AG09309 (cell line): ENCODE data around the gene SNAPC4.

Source experiments
- DNase-seq: peaks from one replicate; pipeline ENCODE4 v3.0.0-alpha.2; 2010; ENCODE audit warnings: low read depth
- H3K4me3 ChIP-seq: 2 replicates; pipeline ENCODE4 v1.5.1; 2011; ENCODE audit warnings: mild to moderate bottlenecking, low read depth, low read length, moderate library complexity; ENCODE audit not compliant: control insufficient read depth
- TF ChIP-seq, protein P1 (sequence below): IDR thresholded peaks from 2 replicates; pipeline ENCODE4 v1.5.1; 2011; ENCODE audit warnings: mild to moderate bottlenecking, low read depth, low read length, inconsistent platforms; ENCODE audit not compliant: insufficient read depth, control insufficient read depth; ENCODE audit errors: missing control alignments

SNAPC4 gene

DNA sequence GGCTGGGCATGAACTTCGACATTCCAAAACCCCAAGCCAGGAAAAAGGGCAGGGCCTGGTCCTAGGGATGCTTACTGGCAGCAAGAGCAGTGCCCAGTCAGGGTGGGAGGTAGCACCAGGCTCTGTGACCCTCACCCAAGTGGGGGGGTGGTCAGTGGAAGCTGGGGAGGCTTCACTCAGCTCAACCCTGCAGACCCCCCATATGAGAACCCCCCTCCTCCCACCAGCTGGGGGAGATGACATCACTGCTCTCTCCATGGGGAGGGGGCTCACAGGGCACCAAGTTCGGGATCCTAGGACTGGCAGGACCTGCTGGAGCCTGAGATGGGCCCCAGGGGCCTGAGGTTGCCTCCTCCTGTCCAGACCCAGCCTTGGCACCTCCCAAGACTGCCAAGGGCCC is 41.1 kb downstream of the SNAPC4 start:
- H3K4me3 ChIP-seq: no peak overlapping the region
- TF ChIP-seq, protein P1, sequence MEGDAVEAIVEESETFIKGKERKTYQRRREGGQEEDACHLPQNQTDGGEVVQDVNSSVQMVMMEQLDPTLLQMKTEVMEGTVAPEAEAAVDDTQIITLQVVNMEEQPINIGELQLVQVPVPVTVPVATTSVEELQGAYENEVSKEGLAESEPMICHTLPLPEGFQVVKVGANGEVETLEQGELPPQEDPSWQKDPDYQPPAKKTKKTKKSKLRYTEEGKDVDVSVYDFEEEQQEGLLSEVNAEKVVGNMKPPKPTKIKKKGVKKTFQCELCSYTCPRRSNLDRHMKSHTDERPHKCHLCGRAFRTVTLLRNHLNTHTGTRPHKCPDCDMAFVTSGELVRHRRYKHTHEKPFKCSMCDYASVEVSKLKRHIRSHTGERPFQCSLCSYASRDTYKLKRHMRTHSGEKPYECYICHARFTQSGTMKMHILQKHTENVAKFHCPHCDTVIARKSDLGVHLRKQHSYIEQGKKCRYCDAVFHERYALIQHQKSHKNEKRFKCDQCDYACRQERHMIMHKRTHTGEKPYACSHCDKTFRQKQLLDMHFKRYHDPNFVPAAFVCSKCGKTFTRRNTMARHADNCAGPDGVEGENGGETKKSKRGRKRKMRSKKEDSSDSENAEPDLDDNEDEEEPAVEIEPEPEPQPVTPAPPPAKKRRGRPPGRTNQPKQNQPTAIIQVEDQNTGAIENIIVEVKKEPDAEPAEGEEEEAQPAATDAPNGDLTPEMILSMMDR: no peak
- no peak for DNase-seq

DNA sequence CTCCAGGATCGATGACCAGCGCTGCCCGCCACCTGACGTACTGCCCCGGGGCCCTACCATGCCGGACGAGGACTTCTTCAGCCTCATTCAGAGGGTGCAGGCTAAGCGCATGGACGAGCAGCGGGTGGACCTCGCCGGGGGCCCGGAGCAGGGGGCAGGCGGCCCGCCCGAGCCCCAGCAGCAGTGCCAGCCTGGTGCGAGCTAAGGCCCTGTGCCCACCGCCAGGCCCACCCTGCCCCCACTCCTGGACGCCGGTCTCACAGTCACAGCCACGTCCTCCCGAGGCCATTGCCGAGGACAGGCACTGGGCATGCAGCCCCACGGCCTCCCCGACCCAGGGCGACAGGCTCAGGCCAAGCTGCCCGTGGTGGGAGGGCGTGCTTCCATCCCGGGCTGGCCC is 42.0 kb downstream of the SNAPC4 start:
- DNase-seq: no peak
- TF ChIP-seq, protein P1: no peak
- no peak overlapping the region for H3K4me3 ChIP-seq

DNA sequence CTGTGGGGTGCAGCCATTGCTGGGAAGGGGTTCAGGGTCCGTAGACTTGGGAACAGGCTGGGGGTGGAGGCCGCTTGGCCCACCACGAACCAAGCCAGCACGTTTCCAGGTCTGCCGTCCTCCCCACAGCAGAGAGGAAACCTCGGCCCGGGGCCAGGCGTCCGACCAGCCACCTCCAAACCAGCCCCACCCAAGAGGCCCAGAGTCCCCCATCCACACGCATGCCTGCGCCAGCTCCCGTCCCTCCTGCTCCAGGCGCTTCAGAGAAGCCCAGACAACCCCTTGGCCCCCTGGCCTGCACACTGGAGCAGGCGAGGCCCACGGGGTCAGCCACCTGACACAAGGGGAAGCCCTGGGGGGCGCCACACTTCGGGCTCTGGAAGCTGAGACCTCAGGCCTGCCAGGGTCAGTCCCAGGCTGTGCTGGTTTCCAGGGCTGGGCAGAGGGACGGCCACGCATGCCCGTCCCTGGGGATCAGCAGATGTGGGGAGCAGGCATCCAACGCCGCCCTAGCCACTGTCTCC is 42.7 kb downstream of the SNAPC4 start:
- no peak overlapping the region for H3K4me3 ChIP-seq
- no peak for DNase-seq
- TF ChIP-seq, protein P1: no peak

DNA sequence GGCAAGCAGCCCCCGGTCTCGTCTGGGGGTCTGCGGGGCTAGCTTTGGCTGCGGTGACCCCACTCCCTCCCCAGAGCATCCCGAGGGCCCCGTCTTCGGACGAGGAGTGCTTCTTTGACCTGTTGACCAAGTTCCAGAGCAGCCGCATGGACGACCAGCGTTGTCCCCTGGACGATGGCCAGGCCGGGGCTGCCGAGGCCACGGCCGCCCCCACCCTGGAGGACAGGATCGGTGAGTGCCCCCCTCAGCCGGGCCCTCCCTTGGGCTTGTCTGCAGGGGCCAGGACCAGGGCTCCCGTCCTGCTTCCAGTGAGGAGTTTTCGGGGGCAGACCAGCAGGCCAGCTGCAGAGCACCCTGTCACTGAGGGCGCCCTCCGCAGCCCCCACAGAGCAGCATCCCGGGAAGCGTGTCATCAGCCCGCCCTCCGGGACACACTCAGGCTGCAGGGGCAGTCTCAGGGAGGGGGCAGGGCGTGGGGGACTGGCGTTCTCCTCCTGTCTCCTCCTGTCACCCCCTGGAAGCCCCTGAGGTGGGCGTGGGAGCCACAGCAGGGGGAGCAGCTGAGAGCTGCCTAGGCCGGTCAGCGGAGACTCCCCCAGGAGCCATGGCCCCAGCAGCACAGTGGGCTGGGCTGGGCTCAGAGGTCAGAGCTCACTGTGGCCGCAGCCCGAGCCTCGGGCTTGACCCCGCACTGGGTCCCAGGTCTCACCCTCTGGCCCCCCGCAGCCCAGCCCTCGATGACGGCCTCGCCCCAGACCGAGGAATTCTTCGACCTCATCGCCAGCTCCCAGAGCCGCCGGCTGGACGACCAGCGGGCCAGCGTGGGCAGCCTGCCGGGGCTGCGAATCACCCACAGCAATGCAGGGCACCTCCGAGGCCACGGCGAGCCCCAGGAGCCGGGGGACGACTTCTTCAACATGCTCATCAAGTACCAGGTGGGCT is 44.1 kb downstream of the SNAPC4 start:
- DNase-seq: no peak
- TF ChIP-seq, protein P1: no peak

DNA sequence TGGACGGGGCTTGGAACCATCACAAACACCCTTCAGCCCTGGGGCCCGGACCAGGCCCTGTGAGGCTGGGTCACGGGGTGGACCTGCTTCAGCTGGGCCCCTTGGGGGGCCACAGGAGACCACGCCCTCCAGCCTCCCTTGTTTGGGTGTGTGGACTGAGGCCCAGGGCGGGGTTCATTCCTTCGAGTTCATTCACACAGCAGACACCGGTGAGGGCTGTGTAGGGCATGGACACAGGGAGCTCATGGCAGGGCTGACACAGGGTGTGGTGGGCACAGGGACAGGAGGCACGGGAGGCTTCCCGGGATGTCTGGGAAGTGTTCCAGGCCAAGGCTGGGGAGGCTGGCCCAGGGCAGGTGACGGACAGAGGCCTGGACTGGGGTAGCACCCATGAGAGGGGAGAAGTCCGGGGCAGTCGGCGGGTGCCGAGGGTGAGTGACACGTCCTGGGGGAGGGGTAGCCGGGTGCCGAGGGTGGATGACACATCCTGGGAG is 45.3 kb downstream of the SNAPC4 start:
- DNase-seq: no peak
- no peak overlapping the region for H3K4me3 ChIP-seq
- TF ChIP-seq, protein P1: no peak

More for the DNA sequence above, 44.1 kb downstream of the SNAPC4 start:
- no peak overlapping the region for H3K4me3 ChIP-seq

DNA sequence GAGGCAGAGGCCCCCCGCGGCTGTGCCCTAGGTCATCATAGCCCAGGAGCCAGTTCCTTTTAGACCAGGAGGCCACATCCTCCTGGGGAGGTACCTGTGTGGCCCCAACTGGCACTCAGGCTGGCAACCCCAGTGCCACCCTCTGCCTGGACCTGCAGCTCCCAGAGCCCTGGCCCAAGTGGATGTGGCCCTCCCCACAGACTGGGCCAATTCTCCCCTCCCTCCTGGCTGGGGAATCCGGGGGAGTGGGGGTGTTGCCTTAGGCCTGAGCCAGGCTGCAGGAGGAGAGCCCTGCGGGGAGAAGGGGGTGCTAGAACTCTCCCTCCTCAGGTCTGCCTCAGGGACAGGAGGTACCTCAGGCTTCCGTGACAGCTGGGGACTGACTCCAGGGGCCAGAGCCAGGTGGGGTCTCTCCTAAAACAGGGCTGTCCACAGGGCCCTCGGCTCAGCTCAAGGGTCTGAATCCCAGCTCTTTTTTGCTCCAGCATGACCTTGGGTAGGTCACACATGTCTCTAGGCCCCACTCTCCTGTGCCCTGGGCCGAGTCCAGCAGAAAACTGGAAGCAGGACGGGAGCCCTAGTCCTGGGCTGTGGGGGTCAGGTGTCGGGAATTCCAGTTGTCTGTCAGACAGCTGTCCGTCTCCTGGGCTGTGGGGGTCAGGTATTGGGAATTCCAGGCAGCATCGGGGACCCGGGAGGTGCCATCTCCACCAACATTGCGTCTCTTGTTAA is 46.0 kb downstream of the SNAPC4 start:
- no peak overlapping the region for H3K4me3 ChIP-seq
- DNase-seq: no peak
- TF ChIP-seq, protein P1: no peak
